ENCODE results near the gene EXOC1L.
A peak's percentile ranks its signal among the peaks of the same experiment; 100 is the strongest.

The EXOC1L gene

GRCh38 chr4:55871299-55871800 lies 51.8 kb downstream of the EXOC1L start:
- no peak for DNase-seq (ENCODE audit: extremely low spot score, insufficient read length, low read depth)
- FAIRE-seq: no peak

DNA sequence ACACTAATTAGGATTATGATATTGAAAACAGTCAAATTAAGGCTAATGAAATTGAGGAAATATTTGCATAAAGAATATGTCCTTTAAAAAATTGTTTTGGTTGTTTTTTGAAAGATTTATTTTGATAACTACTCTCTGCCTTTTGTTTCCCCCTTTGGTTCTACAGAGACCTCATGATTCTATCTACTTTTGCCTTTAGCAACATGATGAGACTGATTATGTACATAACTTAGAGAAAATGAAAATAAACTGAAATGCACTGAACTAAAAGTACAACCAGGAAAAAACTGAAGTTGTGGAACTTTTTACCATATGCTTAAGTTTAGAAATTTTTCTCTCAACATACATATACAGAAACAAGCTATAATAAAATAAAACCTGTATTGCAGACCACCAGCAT lies 55.2 kb downstream of the EXOC1L start:
- DNase-seq (ENCODE audit: extremely low spot score, insufficient read length, low read depth): no peak
- no peak for FAIRE-seq

- no peak for FAIRE-seq
Measured at GRCh38 chr4:55876387-55876786, 56.8 kb downstream of the EXOC1L start.

DNA sequence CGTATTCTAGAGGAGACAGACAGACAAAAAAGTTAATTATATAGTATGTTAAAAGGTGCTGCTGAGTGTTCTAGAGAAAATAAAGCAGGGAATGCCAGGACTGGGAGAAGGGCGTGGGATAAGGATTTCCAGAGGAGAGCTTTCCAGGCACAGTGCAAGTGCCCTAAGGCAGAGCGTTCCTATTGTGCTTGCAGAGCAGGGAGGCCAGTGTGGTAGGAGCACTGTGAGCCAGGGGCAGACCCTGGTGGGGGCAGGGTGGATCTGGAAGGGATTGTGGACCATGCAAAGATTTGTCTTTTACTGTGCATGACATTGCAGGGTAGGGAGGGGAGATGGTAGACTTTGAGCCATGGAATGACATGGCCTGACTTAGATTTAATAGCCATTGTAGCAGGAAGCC lies 59.6 kb downstream of the EXOC1L start:
- DNase-seq (ENCODE audit: extremely low spot score, insufficient read length, low read depth): no peak

More at GRCh38 chr4:55876387-55876786, 56.8 kb downstream of the EXOC1L start:
- DNase-seq (ENCODE audit: extremely low spot score, insufficient read length, low read depth): no peak

DNA sequence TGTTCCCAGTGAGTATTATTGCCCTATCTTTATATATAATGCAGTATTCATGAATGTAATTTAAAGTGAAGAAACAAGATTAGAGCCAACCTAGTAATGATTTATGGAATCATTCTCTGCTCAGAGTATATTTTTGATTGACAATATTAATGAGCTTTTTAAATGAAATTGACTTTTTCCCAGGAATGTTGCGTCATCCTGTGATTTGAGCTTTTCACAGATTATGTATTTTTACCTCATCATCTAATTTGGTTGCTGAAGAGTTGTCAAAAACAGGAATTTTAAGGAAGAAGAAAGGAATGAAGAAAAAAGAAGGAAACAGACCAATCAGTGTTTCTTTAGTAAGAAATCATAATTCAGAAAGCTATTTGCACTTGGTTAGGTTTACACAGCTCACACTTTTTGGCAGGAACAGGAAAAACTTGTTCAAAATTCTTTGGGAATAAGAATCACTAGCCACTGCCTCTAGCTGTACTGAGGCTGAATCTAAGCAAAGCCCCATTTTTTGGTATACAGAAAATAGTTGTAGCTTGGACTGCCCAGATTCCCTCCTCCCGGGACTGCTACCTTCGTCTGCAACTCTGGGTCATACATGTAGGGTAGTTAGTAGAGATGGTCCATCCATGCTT lies 61.2 kb downstream of the EXOC1L start:
- FAIRE-seq (no peak), DNase-seq (ENCODE audit: extremely low spot score, insufficient read length, low read depth) (no peak)

More for the DNA sequence above, 59.6 kb downstream of the EXOC1L start:
- FAIRE-seq: no peak

GRCh38 chr4:55884093-55884850 lies 64.7 kb downstream of the EXOC1L start:
- FAIRE-seq: peak; percentile 35

DNA sequence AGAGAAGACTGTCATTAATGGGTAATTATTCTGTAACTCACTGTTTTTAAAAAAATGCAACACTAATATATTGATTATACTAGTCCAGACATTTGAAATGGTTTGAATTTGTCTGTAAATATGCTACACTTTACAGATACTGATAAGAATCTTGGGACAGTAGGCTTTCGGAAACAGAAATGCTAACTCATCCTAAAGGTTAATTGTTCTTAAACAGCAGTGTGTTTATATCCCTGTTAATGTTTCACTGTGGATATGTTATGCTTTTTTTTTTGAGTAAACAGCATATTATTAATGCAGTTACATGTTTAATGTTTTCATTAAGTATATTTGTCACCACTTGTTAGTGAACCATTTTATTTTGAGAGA lies 65.2 kb downstream of the EXOC1L start:
- FAIRE-seq: peak; percentile 15

More at GRCh38 chr4:55884093-55884850, 64.7 kb downstream of the EXOC1L start:
- DNase-seq (ENCODE audit: extremely low spot score, insufficient read length, low read depth): no peak

More for the DNA sequence above, 65.2 kb downstream of the EXOC1L start:
- no peak for DNase-seq (ENCODE audit: extremely low spot score, insufficient read length, low read depth)
